LNCAP (cell line): ENCODE results near the gene SNED1.

Experiments
- TF ChIP-seq, protein P1 (sequence below): fragments of 450-650 bp; IDR thresholded peaks from 2 replicates; pipeline ENCODE4 v1.5.1; 2017; ENCODE audit warnings: mild to moderate bottlenecking

SNED1 gene

DNA sequence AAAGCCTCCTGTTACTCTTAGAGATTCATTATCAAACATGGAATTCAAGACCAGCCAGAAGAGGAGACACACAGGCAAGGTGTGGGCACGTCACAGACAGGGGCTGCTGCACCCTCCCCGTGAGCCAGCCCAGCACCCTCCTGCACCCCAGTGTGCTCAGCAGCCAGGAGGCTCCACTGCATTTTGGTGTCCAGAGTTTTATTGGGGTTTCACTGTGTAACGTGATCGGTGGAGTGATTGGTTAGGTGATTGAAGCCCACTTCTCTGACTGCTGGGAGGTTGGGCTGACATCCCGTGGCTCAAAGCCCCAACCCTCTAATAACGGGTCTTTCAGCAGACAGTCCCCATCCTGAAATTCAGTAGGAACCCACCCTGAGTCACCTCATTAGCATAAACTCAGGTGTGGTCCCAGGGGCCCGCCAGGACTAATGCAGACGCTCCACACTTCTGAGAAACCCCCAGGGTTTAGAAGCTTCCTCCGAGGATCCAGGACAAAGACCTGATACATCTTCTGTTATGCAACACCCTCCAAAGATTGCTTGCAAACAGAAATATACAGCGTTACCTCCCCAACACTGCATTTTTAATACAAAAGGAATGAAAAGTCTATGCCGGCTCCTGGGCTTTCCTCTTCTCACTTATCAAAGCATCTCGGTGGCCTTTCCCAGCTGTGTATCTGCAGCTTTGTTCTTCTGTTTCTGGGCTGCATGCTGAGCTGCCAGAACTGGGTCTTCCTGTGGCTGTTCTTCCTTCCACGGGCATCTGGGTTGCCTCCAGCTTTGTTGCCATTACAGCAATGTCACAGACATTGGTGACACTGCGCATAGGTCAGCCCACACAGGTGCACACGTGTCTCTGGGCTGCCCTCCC is 43.7 kb upstream of the SNED1 start:
- TF ChIP-seq, protein P1, sequence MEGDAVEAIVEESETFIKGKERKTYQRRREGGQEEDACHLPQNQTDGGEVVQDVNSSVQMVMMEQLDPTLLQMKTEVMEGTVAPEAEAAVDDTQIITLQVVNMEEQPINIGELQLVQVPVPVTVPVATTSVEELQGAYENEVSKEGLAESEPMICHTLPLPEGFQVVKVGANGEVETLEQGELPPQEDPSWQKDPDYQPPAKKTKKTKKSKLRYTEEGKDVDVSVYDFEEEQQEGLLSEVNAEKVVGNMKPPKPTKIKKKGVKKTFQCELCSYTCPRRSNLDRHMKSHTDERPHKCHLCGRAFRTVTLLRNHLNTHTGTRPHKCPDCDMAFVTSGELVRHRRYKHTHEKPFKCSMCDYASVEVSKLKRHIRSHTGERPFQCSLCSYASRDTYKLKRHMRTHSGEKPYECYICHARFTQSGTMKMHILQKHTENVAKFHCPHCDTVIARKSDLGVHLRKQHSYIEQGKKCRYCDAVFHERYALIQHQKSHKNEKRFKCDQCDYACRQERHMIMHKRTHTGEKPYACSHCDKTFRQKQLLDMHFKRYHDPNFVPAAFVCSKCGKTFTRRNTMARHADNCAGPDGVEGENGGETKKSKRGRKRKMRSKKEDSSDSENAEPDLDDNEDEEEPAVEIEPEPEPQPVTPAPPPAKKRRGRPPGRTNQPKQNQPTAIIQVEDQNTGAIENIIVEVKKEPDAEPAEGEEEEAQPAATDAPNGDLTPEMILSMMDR, result no peak

DNA sequence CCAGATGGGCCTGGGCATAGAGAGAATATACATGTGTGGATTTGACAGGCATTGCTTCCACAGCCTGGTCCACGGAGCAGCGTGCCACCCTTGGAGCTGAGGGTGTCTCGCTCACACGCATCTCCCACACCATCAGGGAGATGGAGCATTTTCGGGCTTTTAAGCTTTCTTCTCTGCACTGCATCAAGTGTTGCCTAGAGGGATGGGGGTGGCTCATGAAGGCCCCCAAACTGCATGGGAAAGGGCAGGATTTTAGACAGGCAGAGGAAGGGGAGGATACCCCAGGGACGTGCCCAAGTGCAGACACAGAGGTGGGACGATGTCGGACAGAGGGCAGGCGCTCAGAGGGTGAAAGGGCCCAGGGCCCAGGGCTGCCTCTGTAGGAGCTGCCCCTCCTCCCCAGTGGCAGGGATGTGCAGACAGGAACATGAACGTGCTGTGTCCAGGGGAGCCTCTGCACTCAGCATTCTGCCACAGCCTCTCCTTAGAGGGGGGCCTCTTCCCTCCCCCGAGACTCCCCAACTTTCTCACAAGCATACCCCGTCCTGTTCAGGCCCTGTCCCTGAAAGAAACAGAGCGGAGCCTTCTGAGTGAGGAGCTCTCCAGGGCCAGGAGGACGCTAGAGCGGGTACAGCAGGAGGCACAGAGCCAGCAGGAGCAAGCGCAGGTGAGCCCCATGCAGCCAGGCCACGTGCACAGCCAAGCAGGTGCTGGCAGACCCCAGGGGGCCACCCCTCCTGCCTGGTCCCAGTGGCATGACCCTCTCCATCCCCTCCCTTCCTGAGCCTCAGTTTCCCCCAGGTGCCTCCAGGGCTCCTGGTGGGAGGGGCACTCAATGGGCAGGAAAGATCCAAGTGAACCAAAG is 42.9 kb upstream of the SNED1 start:
- TF ChIP-seq, protein P1, result no peak

DNA sequence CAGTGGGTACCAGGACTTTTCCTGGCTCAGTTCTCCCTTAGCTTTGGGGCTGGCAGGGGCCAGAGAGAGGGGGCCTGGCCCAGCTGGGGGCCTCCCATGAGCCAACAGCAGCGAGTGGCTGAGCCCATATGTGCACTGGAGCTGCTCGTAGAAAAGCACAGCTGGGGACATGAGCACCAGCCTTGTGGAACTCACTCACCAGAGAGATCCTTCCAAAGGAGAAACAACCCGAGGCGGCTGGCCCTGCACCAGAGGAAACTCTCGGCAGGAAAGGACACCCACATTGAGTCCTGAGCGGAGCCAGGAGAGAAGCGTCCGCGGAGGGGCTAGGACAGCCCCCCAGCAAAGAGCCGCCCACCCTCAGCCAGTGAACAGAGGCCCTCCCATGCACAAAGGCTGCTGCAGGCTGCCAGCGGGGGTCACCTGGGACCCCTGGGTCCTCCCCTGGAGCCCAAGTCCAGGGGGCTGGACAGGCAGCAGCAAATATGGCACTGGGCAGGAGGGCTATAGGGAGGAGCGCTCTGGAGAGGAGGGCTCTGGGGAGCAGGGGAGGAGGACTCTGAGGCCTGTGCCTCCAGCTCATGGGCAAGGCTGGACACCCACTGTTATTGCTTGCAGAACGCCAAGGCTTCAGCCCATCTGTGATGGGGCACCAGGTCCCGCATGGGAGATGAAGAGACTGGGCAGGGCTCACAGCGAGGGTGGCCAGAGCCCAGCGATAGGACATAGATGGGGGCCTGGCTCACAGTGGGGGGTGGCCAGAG is 42.1 kb upstream of the SNED1 start:
- TF ChIP-seq, protein P1, result no peak

DNA sequence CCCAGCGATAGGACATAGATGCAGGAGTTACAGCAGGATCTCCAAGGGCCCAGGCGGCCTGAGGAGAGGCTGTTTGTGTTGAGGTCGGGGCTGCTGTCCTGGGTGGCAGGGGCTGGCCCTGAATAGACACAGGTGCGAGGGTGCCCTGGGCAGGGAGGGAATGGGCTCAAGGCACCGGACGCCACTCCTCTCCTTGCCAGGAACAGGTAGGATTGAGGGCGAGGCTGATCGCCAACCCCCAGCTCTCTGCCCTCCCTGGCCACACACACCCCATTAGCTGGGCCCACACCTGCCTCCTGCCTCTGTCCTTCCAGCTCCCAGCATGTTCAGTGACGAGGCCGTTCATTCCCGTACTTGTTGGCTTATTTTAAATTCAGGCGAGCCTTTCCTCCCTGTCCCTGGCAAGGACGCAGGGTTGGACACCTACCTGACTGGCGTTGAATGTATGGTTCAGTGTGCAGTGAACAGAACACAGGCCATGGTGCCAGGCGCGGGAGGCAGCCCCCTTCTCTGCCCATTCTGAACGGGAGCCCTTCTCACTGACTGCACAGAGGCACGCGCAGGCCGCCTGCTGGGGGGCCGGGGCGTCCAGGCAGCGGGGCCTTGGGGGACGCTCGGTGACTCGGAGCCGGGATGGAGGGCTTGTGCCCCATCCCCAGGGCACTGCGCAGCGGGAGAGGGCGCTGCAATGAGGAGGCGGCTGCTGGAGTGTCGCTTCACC is 41.3 kb upstream of the SNED1 start:
- TF ChIP-seq, protein P1, result no peak

DNA sequence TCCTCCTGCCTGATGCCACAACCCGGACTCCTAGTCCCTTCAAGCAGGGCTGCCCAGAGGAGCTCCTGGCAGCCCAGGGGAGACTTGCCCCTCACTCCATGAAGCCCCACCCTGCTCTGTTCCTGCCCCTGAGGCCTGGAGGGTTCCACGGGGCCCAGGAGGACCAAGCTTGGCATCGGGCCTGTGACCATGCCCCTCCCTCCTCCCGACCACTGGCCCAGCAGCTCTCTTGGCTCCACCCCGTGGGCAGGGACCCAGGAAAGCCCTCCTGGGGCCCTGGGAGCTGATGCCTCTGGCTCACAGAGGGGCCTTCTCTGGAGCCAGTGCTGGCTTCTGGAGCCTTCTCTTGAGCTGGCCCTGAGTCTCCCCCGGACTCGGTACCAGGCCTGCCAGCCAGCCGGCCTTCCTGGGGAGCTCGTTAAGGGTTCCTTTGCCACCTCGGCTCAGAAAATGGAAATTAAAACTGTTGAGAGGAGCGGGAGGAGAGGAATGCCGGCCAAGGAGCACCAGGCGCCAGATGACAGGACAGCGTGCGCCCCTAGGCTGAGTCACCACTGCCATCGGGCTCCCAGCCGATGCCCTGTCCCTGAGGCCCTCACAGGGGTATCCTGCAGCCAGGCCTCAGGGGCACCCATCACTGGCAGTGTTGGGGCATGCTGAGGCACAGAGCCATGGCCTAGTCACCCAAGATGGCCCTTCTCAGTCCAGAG is 40.6 kb upstream of the SNED1 start:
- TF ChIP-seq, protein P1, result no peak

DNA sequence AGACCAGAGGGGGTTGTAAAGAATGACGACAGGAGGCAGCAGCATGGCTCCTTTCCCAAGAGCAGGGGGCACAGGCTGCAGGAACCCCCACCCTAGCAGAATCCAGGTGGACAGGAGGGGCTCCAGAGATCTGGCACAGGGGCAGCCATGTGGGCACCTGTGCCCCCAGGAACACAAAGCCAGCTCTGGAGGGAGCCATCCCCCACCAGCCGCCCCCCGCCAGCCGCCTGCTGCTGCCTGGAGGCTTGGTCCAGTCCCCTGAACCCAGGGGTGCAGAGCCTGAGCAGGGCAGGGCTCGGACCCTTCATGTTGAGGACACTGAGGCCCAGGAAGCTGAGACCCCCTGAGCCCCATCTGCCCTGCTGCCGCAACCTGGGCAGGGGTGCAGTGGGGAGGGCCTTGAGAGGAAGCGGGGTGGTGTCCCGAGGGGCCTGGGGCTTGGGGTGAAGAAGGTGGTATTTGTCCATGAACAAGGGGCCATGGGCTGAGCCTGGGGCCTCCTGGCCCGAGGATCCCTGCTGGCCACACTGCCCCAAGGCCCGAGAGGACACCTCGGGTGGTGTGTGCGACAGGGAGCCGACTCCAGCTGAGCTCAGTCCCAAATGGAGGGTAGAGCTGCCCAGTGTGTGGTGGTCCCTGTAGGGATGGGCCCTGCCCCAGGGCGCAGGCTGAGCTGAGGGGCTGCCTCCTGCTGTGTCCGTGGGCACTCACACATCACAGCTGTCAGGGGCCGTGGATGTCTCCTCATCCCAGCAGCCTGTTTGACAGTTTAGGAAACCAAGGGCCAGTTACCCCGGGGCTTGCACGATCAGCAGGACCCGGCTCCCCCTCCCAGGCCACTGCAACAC is 39.8 kb upstream of the SNED1 start:
- TF ChIP-seq, protein P1, result no peak
